VCaP (cell line): ENCODE results near the gene HDAC10.

Experiments used
- H3K27ac ChIP-seq: fragments of 450-650 bp; 2 replicates; pipeline ENCODE4 v1.5.1; 2017
- CTCF ChIP-seq: fragments of 450-650 bp; conservative IDR thresholded peaks from 2 replicates; pipeline ENCODE4 v1.5.1; 2017; ENCODE audit warnings: mild to moderate bottlenecking, moderate library complexity

The HDAC10 gene

GRCh38 chr22:50264946-50265669 is 14.0 kb upstream of the HDAC10 start:
- H3K27ac ChIP-seq = no peak overlapping the region
- TF ChIP-seq CTCF = no peak

- H3K27ac ChIP-seq = no peak overlapping the region
- no peak for TF ChIP-seq CTCF
Measured at GRCh38 chr22:50264104-50264745, 13.2 kb upstream of the HDAC10 start.

GRCh38 chr22:50262973-50263617 is 12.0 kb upstream of the HDAC10 start:
- H3K27ac ChIP-seq = peak overlapping the region; percentile 85; the same call in 1 of the 2 replicates
- TF ChIP-seq CTCF = no peak

GRCh38 chr22:50262460-50262911 is 11.4 kb upstream of the HDAC10 start:
- H3K27ac ChIP-seq = peak overlapping the region; percentile 85

GRCh38 chr22:50261615-50262459 is 10.8 kb upstream of the HDAC10 start, which contains the start of gene MAPK12:
Gene MAPK12, minus strand, starts transcription at chr22:50261683. Its CDS starts 174 bp downstream, at chr22:50261509.
- H3K27ac ChIP-seq = peak within 1 kb of the TSS; percentile 85
- no peak for TF ChIP-seq CTCF

More at GRCh38 chr22:50262460-50262911, 11.4 kb upstream of the HDAC10 start:
- no peak for TF ChIP-seq CTCF

GRCh38 chr22:50260801-50261614 is 9.9 kb upstream of the HDAC10 start:
- no peak for TF ChIP-seq CTCF
- H3K27ac ChIP-seq = peak overlapping the region; percentile 85
